ENCODE measurements around the gene DUSP9.

DNA sequence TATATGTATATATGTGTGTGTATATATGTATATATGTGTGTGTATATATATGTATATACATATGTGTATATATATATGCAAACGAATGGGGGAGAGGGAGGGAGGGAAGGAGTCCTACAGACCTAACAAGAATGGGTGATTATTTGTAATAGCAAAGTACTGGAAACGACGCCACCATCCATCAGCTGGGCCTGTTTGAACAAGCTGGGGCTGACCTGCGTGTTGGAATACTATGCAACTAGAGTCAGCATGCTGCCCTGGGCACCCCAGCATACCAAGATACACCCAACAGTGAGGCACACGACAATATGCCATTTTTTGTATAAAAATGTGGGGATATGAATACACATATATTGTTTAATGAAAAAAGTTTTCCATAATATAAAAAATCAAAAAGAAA, 26.4 kb upstream of the DUSP9 start:
- no peak for TF ChIP-seq POLR2AphosphoS5 (IDR thresholded peaks at IDR 0.05; ENCODE audit: low read depth, low read length)
- TF ChIP-seq, protein P1, sequence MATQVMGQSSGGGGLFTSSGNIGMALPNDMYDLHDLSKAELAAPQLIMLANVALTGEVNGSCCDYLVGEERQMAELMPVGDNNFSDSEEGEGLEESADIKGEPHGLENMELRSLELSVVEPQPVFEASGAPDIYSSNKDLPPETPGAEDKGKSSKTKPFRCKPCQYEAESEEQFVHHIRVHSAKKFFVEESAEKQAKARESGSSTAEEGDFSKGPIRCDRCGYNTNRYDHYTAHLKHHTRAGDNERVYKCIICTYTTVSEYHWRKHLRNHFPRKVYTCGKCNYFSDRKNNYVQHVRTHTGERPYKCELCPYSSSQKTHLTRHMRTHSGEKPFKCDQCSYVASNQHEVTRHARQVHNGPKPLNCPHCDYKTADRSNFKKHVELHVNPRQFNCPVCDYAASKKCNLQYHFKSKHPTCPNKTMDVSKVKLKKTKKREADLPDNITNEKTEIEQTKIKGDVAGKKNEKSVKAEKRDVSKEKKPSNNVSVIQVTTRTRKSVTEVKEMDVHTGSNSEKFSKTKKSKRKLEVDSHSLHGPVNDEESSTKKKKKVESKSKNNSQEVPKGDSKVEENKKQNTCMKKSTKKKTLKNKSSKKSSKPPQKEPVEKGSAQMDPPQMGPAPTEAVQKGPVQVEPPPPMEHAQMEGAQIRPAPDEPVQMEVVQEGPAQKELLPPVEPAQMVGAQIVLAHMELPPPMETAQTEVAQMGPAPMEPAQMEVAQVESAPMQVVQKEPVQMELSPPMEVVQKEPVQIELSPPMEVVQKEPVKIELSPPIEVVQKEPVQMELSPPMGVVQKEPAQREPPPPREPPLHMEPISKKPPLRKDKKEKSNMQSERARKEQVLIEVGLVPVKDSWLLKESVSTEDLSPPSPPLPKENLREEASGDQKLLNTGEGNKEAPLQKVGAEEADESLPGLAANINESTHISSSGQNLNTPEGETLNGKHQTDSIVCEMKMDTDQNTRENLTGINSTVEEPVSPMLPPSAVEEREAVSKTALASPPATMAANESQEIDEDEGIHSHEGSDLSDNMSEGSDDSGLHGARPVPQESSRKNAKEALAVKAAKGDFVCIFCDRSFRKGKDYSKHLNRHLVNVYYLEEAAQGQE (IDR thresholded peaks at IDR 0.05; ENCODE audit: insufficient read depth in 1 of 2, low read depth in 2 of 2, low read length in 2 of 2) = no peak
- TF ChIP-seq TAF1 (IDR thresholded peaks at IDR 0.05; ENCODE audit: borderline replicate concordance, insufficient read depth, low read length) = no peak
- TF ChIP-seq SIN3A (IDR thresholded peaks at IDR 0.05; ENCODE audit: borderline replicate concordance, insufficient read depth, low read length) = no peak
